BLaER1 (cell line): ENCODE data around the gene RFTN1.
A peak's percentile ranks its signal among the peaks of the same experiment; 100 is the strongest.

ENCODE experiments used
- H3K27ac ChIP-seq: shearing (Covaris generic); formaldehyde crosslinking; 2 replicates; pipeline ENCODE4 v1.8.1; 2022
- H3K27me3 ChIP-seq: shearing (Covaris generic); formaldehyde crosslinking; 2 replicates; pipeline ENCODE4 v1.8.1; 2022
- H3K36me3 ChIP-seq: shearing (Covaris generic); formaldehyde crosslinking; 2 replicates; pipeline ENCODE4 v1.8.1; 2022
- H3K4me1 ChIP-seq: shearing (Covaris generic); formaldehyde crosslinking; 2 replicates; pipeline ENCODE4 v1.8.1; 2022
- H3K4me2 ChIP-seq: shearing (Covaris generic); formaldehyde crosslinking; 2 replicates; pipeline ENCODE4 v1.8.1; 2022
- H3K4me3 ChIP-seq: shearing (Covaris generic); formaldehyde crosslinking; 2 replicates; pipeline ENCODE4 v1.8.1; 2022
- H3K9ac ChIP-seq: shearing (Covaris generic); formaldehyde crosslinking; 2 replicates; pipeline ENCODE4 v1.8.1; 2022
- H3K9me3 ChIP-seq: shearing (Covaris generic); formaldehyde crosslinking; 2 replicates; pipeline ENCODE4 v1.8.1; 2022
- H4K20me1 ChIP-seq: shearing (Covaris generic); formaldehyde crosslinking; 2 replicates; pipeline ENCODE4 v1.8.1; 2022
- Cebpa-rat ChIP-seq: shearing (Covaris generic); IDR thresholded peaks from 2 replicates; pipeline ENCODE4 v1.8.1; 2022

RFTN1 gene

GRCh38 chr3:16392065-16392464 lies 121.4 kb downstream of the RFTN1 start:
- peaks cover 23% of the 10 kb centered on the region for H3K36me3 ChIP-seq
- H3K27me3 ChIP-seq = no peaks in the 10 kb centered on the region
- H3K27ac ChIP-seq = no peak overlapping the region
- no peak for TF ChIP-seq Cebpa-rat
- H3K4me2 ChIP-seq = no peak overlapping the region
- no peak overlapping the region for H3K4me3 ChIP-seq
- peaks cover 11% of the 10 kb centered on the region for H3K4me1 ChIP-seq
- no peaks in the 10 kb centered on the region for H3K9me3 ChIP-seq
- no peak overlapping the region for H3K9ac ChIP-seq
- H4K20me1 ChIP-seq = peaks cover 58% of the 10 kb centered on the region; the same call in 1 of the 2 replicates

GRCh38 chr3:16390581-16390980 lies 122.9 kb downstream of the RFTN1 start:
- H3K4me1 ChIP-seq = peaks cover 20% of the 10 kb centered on the region

GRCh38 chr3:16388850-16389441 lies 124.6 kb downstream of the RFTN1 start:
- Histone ChIP-seq H3K36me3 (peaks cover 41% of the 10 kb centered on the region), H4K20me1 (peaks cover 55% of the 10 kb centered on the region; the same call in 1 of the 2 replicates), H3K4me3 (no peak overlapping the region), H3K9me3 (no peaks in the 10 kb centered on the region), H3K27me3 (no peaks in the 10 kb centered on the region), H3K9ac (no peak overlapping the region), H3K4me1 (peaks cover 20% of the 10 kb centered on the region), H3K4me2 (no peak overlapping the region), H3K27ac (no peak overlapping the region)
- no peak for TF ChIP-seq Cebpa-rat

More at GRCh38 chr3:16390581-16390980, 122.9 kb downstream of the RFTN1 start:
- no peak overlapping the region for H3K27ac ChIP-seq
- H3K9me3 ChIP-seq = no peaks in the 10 kb centered on the region
- H3K27me3 ChIP-seq = no peaks in the 10 kb centered on the region
- H3K9ac ChIP-seq = no peak overlapping the region
- H3K36me3 ChIP-seq = peaks cover 33% of the 10 kb centered on the region
- H3K4me3 ChIP-seq = no peak overlapping the region
- H4K20me1 ChIP-seq = peaks cover 60% of the 10 kb centered on the region; the same call in 1 of the 2 replicates
- H3K4me2 ChIP-seq = no peak overlapping the region
- no peak for TF ChIP-seq Cebpa-rat

GRCh38 chr3:16386561-16386960 lies 126.9 kb downstream of the RFTN1 start:
- Histone ChIP-seq H3K9me3 (peaks cover 8% of the 10 kb centered on the region; the same call in 1 of the 2 replicates), H3K27me3 (no peaks in the 10 kb centered on the region), H3K4me3 (no peak overlapping the region), H3K4me1 (peaks cover 20% of the 10 kb centered on the region), H4K20me1 (peaks cover 41% of the 10 kb centered on the region; the same call in 1 of the 2 replicates), H3K9ac (no peak overlapping the region), H3K36me3 (peaks cover 52% of the 10 kb centered on the region), H3K27ac (no peak overlapping the region), H3K4me2 (peak overlapping the region; percentile 53)
- no peak for TF ChIP-seq Cebpa-rat

- Histone ChIP-seq H3K27ac (no peak overlapping the region), H3K9me3 (peaks cover 15% of the 10 kb centered on the region), H3K4me1 (peaks cover 27% of the 10 kb centered on the region), H3K27me3 (no peaks in the 10 kb centered on the region), H3K36me3 (peaks cover 63% of the 10 kb centered on the region), H3K4me3 (no peak overlapping the region), H3K4me2 (no peak overlapping the region), H4K20me1 (peaks cover 27% of the 10 kb centered on the region; the same call in 1 of the 2 replicates), H3K9ac (no peak overlapping the region)
- TF ChIP-seq Cebpa-rat = no peak
Observed at GRCh38 chr3:16385151-16385550, 128.3 kb downstream of the RFTN1 start.

GRCh38 chr3:16383864-16384263 lies 129.6 kb downstream of the RFTN1 start:
- H3K27me3 ChIP-seq = no peaks in the 10 kb centered on the region
- H3K9me3 ChIP-seq = peaks cover 27% of the 10 kb centered on the region
- no peak overlapping the region for H3K27ac ChIP-seq
- peaks cover 20% of the 10 kb centered on the region; the same call in 1 of the 2 replicates for H4K20me1 ChIP-seq
- H3K36me3 ChIP-seq = peaks cover 68% of the 10 kb centered on the region
- no peak overlapping the region for H3K4me2 ChIP-seq
- no peak overlapping the region for H3K9ac ChIP-seq
- peaks cover 40% of the 10 kb centered on the region for H3K4me1 ChIP-seq
- H3K4me3 ChIP-seq = no peak overlapping the region
- no peak for TF ChIP-seq Cebpa-rat

- H3K9ac ChIP-seq = no peak overlapping the region
- no peak overlapping the region for H3K27ac ChIP-seq
- H3K4me1 ChIP-seq = peaks cover 47% of the 10 kb centered on the region
- no peak overlapping the region for H3K4me3 ChIP-seq
- H3K27me3 ChIP-seq = no peaks in the 10 kb centered on the region
- H3K4me2 ChIP-seq = no peak overlapping the region
- TF ChIP-seq Cebpa-rat = no peak
- H3K36me3 ChIP-seq = peaks cover 72% of the 10 kb centered on the region
- H3K9me3 ChIP-seq = peaks cover 33% of the 10 kb centered on the region
- peaks cover 15% of the 10 kb centered on the region; the same call in 1 of the 2 replicates for H4K20me1 ChIP-seq
Observed at GRCh38 chr3:16382845-16383244, 130.7 kb downstream of the RFTN1 start.

GRCh38 chr3:16381426-16381825 lies 132.1 kb downstream of the RFTN1 start:
- H4K20me1 ChIP-seq = peaks cover 15% of the 10 kb centered on the region; the same call in 1 of the 2 replicates
- H3K4me2 ChIP-seq = no peak overlapping the region
- H3K27me3 ChIP-seq = no peaks in the 10 kb centered on the region
- H3K4me1 ChIP-seq = peaks cover 47% of the 10 kb centered on the region
- H3K9ac ChIP-seq = no peak overlapping the region
- peaks cover 70% of the 10 kb centered on the region for H3K36me3 ChIP-seq
- no peak overlapping the region for H3K4me3 ChIP-seq
- H3K9me3 ChIP-seq = peaks cover 33% of the 10 kb centered on the region
- H3K27ac ChIP-seq = no peak overlapping the region
- TF ChIP-seq Cebpa-rat = no peak

- Histone ChIP-seq H3K27ac (0 out of 2 replicates have a peak overlapping the region, but pooled peaks have one; percentile 5), H4K20me1 (peaks cover 23% of the 10 kb centered on the region; the same call in 1 of the 2 replicates), H3K9me3 (peaks cover 33% of the 10 kb centered on the region), H3K4me1 (peaks cover 54% of the 10 kb centered on the region), H3K36me3 (peaks cover 70% of the 10 kb centered on the region), H3K9ac (no peak overlapping the region), H3K4me2 (peak overlapping the region; percentile 87; the same call in 1 of the 2 replicates), H3K4me3 (no peak overlapping the region), H3K27me3 (no peaks in the 10 kb centered on the region)
- no peak for TF ChIP-seq Cebpa-rat
Observed at GRCh38 chr3:16380421-16380820, 133.1 kb downstream of the RFTN1 start.

- H3K36me3 ChIP-seq = peaks cover 64% of the 10 kb centered on the region
- H3K4me1 ChIP-seq = peaks cover 60% of the 10 kb centered on the region
- H3K27me3 ChIP-seq = no peaks in the 10 kb centered on the region
- 0 out of 2 replicates have a peak overlapping the region, but pooled peaks have one; percentile 5 for H3K27ac ChIP-seq
- H3K4me3 ChIP-seq = no peak overlapping the region
- H4K20me1 ChIP-seq = peaks cover 29% of the 10 kb centered on the region; the same call in 1 of the 2 replicates
- peaks cover 33% of the 10 kb centered on the region for H3K9me3 ChIP-seq
- peak overlapping the region; percentile 87; the same call in 1 of the 2 replicates for H3K4me2 ChIP-seq
- no peak overlapping the region for H3K9ac ChIP-seq
- TF ChIP-seq Cebpa-rat = no peak
Observed at GRCh38 chr3:16379838-16380237, 133.7 kb downstream of the RFTN1 start.
